Measurements from ENCODE around the gene MYL7.

Gene MYL7

GRCh38 chr7:44098092-44099068 lies 42.8 kb downstream of the MYL7 start:
- DNase-seq, result no peak

- DNase-seq, result no peak
Observed at GRCh38 chr7:44097064-44097932, 43.8 kb downstream of the MYL7 start.

GRCh38 chr7:44096326-44096881 lies 44.7 kb downstream of the MYL7 start:
- no peak for DNase-seq

- no peak for DNase-seq
Observed at GRCh38 chr7:44095781-44096180, 45.4 kb downstream of the MYL7 start.

- DNase-seq, result no peak
Observed at GRCh38 chr7:44094883-44095592, 46.1 kb downstream of the MYL7 start.

GRCh38 chr7:44094365-44094764 lies 46.8 kb downstream of the MYL7 start:
- DNase-seq, result no peak

GRCh38 chr7:44093102-44093641 lies 48.0 kb downstream of the MYL7 start:
- DNase-seq, result no peak

Data from NCI-H524 treated with DMSO at 0.1 percent for 48 hours (cell line).